HG02884 (cell line): ENCODE data around the gene SPINK5.

ENCODE experiments used
- ATAC-seq: cut with Tn5 transposase; IDR thresholded peaks from one replicate; pipeline ENCODE4 v1.9.1; 2021; ENCODE audit warnings: mild to moderate bottlenecking, moderate library complexity; ENCODE audit not compliant: unreplicated experiment

Gene SPINK5

GRCh38 chr5:148090773-148091250, 27.0 kb downstream of the SPINK5 start:
- no peak for ATAC-seq

- no peak for ATAC-seq
Observed at GRCh38 chr5:148091991-148092964, 28.5 kb downstream of the SPINK5 start.

- no peak for ATAC-seq
Observed at GRCh38 chr5:148094336-148094735, 30.6 kb downstream of the SPINK5 start.

DNA sequence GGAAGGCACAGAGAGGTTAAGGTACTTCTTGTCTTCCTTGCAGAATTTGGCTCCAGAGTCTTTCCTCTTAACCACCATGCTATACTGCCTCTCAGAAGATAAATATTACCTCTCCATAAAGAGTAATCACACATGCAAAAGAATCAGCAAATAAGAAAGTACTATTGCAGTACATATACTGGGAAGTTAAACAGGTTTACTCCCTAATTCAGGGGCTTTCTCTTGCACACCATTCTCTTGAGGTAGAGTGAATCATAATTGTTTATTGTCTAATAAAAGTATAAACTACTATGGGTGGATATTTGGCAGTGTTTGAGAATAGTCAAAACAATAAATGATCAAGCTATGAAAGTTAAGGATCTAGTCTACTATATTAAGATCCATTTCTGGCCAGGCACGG, 40.4 kb downstream of the SPINK5 start:
- no peak for ATAC-seq

- ATAC-seq: no peak
Observed at GRCh38 chr5:148107608-148108007, 43.8 kb downstream of the SPINK5 start.

DNA sequence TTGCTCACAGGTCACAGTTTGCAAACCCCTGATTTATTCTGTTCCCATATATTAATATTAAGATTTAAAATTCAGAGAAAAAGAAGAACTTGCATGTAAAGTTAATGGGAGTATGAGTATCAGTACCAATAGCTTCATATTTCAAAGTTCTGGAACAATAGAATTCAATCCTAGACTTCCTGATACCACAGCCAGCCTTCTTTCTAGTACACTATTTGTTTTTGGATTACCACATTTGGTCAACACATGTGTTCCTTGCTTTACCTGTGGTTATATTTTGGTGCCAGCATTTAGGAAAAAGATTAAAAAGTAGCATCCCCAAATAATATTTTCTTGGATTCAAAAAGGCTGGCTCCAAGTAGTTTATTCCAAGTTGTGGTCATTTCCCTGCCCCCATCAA, 49.5 kb downstream of the SPINK5 start:
- no peak for ATAC-seq

DNA sequence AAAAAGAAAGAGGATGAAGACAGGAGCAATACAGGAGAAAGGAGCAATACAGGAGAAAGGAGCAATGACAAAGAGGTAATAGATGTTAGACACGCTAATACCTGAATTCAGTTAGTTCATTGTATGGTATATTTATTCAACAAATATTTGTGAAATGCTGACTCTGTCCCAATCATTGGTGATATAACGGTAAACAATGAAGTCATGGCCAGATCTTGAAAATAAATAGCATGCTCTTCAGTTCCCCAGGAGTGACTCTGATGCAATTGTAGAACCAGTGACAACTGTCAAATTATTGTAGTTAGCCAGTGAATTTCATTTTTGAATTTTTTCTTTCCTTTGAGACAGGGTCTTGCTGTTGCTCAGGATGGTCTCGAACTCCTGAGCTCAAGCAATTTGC, 56.5 kb downstream of the SPINK5 start:
- no peak for ATAC-seq

DNA sequence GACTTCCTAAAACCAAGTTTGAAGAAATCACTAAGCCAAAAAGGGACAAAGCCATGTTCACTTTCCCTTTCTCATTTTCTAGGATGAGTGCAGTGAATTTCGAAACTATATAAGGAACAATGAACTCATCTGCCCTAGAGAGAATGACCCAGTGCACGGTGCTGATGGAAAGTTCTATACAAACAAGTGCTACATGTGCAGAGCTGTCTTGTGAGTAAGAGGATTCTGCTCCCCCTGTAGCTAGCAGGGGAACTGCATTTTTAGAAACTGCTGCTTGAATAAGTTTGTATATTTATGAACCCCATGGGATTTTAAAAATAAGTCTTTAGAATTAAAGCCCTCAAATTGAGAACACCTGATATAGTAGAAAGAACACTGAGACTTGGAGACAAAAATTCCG, 61.9 kb downstream of the SPINK5 start:
- no peak for ATAC-seq

DNA sequence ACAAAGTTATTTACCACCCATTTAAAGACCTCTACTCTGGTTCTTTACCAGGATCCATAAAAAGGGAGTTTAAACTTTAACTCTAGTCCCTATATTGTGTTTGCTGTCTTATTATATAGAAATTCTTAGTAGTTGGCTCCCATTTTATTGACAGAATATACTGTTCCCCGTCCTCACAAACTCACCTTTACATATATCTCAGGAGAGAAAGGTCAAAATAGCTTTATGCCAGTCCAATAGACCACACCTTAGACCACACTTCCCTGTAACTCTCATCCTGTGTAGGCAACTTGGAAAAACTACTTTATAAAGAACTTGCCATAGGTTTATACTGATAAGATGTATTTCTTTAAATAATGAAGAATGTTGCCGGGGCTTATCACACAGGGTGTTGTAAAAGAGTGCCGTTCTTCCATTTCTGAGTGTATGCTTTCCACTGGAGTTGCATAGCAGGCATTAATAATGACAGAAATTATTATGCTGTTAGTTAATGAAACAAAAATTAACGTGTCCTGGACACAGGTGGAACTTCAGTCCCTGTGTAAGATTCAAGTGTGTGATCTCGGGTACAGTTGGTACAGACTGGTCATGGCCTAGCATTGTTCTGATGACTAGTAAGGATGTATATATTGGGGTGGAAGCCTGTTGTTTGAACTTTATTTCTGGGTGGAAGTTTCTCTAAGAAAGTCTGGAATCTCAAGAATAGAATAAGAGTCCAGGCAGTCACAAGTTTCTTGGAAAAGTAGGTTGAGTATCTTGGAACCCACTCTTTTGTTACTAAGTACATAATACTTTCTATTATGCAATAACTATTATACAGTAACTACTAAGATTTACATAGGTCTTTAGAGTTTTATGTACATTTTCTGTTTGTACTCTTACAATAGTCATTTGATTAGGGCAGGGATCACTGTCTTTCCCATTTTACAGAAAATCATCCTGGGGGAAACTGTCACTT, 71.6 kb downstream of the SPINK5 start:
- no peak for ATAC-seq

- ATAC-seq: no peak
Observed at GRCh38 chr5:148140846-148141245, 77.1 kb downstream of the SPINK5 start.

- ATAC-seq: no peak
Observed at GRCh38 chr5:148141645-148142044, 77.9 kb downstream of the SPINK5 start.

DNA sequence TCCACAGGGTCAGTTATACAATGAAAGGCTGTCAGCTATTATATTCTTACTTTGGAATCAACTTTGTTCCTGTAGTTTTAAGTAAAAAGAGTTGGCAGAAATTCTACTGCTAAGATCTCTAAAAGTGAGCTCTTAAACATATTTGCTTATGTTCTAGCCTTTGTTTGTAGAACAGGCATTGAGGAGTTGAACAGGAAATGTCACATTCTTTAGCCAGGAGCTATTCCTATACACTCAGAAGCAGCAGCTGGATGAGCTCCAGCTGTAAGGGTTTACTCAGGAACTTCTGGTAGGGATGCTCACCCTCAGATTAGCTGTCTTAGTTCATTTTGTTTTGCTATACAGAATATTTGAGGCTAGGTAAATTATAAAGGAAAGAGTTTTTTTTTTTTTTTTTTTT, 82.1 kb downstream of the SPINK5 start:
- ATAC-seq: no peak

DNA sequence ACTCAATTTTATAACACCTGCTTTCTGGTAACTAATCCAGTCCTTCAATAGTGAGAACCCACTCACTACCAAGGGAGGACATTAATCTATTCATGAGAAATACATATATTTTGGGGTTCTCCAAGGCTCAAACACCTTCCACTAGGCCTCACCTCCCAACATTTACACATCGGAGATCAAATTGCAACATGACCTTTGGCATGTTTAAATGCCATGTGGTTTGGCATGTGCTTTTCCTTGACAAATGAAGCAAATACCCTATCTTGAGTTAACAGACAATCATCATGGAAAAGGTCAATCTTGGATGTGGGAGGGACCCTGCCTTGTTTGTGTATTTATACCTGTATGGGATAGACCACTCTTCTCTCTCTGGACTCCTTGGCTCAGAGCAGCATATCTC, 82.7 kb downstream of the SPINK5 start:
- ATAC-seq: no peak

- no peak for ATAC-seq
Observed at GRCh38 chr5:148147415-148147814, 83.6 kb downstream of the SPINK5 start.

DNA sequence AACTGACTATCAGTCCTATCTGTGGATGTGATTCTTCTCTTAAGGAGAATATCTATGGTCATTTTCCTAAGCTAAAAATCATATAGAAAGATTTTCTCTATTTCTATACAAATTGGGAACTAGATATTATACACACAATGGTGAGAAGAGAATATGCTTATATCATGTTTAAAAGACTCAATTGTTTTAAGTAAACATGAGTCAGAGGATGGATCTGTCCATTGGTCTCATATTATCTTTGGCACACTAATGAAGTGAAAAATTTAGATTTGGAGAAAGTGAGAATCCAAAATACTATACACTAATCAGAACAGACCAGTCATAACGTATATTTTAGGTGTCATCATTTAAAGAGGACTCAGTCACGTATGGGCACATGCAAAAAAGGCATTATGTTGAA, 88.1 kb downstream of the SPINK5 start:
- ATAC-seq: no peak

DNA sequence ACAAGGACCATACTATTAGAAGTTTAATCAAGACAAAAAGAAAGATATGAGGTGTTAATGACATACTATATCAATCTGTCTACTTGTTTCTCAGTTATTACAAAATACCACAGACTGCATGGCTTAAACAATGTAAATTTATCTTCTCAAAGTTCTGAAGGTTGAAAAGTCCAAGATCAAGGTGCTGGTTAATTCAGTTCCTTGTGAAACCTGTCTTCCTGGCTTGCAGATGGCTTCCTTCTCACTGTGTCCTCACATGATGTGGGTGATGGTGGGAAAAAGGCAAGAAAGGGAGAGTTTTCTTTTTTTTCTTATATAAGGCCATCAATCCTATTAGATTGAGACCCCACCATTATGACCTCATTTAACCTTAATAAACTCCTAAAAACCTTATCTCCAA, 89.0 kb downstream of the SPINK5 start:
- no peak for ATAC-seq

DNA sequence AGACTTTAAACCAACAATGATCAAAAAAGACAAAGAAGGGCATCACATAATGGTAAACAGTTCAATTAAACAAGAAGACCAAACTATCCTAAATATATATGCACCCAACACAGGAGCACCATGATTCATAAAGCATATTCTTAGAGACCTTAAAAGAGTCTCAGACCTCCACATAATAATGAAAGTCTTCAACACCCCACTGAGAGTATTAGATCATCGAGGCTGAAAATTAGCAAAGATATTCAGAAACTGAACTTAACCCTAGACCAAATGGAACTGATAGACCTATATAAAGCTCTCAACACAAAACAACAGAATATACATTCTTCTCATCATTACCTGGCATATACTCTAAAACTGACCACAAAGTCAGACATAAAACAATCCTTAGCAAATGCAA, 92.8 kb downstream of the SPINK5 start:
- no peak for ATAC-seq

DNA sequence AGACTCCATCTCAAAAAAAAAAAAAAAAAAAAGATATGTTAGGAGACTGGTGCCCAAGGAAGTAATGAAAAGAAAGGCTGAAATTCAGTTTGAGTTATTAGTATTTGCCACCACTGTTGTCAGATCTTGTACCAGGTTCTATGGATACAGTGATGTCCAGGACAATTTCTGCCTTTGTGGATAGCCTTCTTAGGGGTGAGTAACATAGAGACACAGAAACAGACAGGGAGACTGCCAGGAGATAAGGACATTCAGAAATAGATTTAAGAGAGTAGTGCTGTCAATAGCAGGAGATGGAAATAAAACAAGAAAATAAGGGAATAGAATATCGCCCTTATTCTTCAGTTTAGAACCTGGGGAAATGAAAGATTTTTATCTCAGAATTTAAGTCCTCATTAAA, 98.3 kb downstream of the SPINK5 start:
- ATAC-seq: no peak

DNA sequence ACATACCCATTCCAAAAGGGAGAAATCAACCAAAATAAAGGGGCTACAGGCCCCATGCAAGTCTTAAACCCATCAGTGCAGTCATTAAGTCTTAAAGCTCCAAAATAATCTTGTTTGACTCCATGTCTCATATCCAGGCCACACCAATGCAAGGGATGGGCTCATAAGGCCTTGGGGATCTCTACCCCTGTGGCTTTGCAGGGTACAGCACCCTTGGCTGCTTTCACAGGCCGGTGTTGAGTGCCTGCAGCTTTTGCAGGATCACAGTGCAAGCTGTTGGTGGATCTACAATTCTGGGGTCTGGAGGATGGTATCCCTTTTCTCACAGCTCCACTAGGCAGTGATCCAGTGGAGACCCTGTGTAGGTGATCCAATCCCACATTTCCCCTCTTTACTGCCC, 99.6 kb downstream of the SPINK5 start:
- no peak for ATAC-seq

DNA sequence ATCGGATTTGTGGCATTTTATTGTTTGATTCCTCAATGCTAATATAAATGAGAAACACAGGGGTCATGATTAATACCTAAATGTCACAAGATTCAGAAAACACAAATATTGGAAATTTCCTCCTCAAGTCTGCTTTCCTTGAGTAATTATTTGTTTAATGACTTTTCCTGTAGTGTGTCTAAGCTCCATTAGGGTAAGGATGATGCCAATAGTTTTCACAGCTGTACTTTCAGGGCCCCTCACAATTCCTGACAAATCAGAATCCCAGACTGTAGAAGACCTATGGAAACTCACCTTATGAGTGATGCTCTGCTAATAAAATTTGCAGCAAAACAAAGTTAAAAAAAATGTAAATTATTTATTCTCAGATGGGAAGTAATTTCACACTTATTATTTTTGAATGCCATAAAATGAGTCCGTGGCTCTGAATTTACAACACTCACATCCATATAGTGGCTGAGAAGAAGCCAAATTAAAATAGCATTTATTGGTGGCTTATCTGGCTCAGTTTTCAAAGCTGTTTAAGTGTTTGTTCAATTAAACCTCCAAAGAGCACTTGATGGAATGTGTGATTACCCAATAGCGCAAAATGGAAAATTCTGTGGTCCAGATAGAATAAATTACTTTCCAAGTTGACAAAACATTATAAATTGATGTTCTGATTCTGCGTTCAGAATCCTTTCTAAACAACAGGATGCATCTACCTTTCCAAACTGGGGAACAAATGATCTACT, 102.9 kb downstream of the SPINK5 start:
- no peak for ATAC-seq

DNA sequence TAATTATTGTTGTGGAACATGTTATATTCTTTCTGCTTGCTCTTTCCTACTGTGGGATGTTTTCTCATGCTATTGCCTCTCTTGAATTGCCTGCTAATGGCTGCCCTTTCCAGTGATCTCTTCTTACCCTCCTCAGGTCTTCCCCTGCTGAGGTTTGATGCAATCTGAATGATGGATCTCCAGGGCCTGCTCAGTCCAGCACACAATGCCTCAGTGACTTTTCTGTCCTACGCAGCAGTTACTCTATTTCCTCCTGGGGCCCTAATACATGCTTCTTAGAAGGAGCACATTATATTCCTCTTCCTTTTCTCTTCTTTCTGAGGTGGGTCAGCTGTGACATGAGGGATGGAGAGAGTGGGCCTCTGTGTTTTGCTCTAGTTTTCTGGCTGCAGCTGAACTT, 104.5 kb downstream of the SPINK5 start, which contains the start of gene SPINK14:
TSS of gene SPINK14 (plus strand) at position 301 of the 400 bp plus-strand sequence. CDS start 1,187 bp downstream, outside the sequence.
- no peak for ATAC-seq
